Activated T-cell treated with anti-CD3 and anti-CD28 coated beads, Interleukin-2, amount 50 U/mL, for 24 hours (primary cell): ENCODE data around the gene FPR3.

Source experiments
- DNase-seq: peaks from one replicate; pipeline ENCODE4 v3.0.0-alpha.2; 2020
- H3K27ac Mint-ChIP-seq: 2 replicates; pipeline ENCODE4 v1.8.0; 2020; ENCODE audit warnings: mild to moderate bottlenecking, mixed read lengths
- H3K27me3 Mint-ChIP-seq: 2 replicates; pipeline ENCODE4 v1.8.0; 2020; ENCODE audit warnings: mixed read lengths
- H3K36me3 Mint-ChIP-seq: 2 replicates; pipeline ENCODE4 v1.8.0; 2020; ENCODE audit warnings: low read depth, mixed read lengths
- H3K4me1 Mint-ChIP-seq: 2 replicates; pipeline ENCODE4 v1.8.0; 2020; ENCODE audit warnings: low read depth, mixed read lengths
- H3K4me3 Mint-ChIP-seq: 2 replicates; pipeline ENCODE4 v1.8.0; 2020; ENCODE audit warnings: mild to moderate bottlenecking, moderate library complexity, mixed read lengths
- H3K9me3 Mint-ChIP-seq: 2 replicates; pipeline ENCODE4 v1.8.0; 2020; ENCODE audit warnings: mixed read lengths

The FPR3 gene

DNA sequence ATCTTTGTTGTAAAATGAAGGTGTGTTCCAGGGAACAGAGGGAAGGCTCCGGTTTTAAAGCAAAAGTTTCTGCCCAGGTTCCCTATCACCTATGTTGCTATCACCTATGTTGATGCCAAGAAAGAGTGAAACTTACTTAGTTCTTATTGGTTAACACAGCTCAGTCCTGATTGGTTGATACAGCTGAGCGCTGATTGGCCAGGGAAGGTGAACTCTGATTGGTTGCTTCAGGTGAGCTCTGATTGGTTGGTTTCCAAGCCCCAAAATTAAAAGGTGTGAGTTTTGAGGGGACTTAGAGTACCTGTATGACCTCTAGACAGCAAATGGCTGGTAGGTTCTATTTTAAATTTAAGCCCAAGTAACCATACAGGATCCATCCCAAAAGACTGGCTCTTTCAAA is 42.2 kb downstream of the FPR3 start:
- Mint-ChIP-seq H3K36me3 (peaks cover 19% of the 10 kb centered on the region), H3K4me1 (no peaks in the 10 kb centered on the region), H3K27ac (no peak overlapping the region), H3K27me3 (no peaks in the 10 kb centered on the region), H3K9me3 (peaks cover 47% of the 10 kb centered on the region), H3K4me3 (no peak overlapping the region)
- no peak for DNase-seq

GRCh38 chr19:51861870-51862622 is 67.1 kb downstream of the FPR3 start:
- Mint-ChIP-seq H3K36me3 (peaks cover 79% of the 10 kb centered on the region), H3K27me3 (no peaks in the 10 kb centered on the region), H3K4me1 (no peaks in the 10 kb centered on the region), H3K9me3 (peaks cover 74% of the 10 kb centered on the region), H3K27ac (no peak overlapping the region), H3K4me3 (no peak overlapping the region)
- no peak for DNase-seq

DNA sequence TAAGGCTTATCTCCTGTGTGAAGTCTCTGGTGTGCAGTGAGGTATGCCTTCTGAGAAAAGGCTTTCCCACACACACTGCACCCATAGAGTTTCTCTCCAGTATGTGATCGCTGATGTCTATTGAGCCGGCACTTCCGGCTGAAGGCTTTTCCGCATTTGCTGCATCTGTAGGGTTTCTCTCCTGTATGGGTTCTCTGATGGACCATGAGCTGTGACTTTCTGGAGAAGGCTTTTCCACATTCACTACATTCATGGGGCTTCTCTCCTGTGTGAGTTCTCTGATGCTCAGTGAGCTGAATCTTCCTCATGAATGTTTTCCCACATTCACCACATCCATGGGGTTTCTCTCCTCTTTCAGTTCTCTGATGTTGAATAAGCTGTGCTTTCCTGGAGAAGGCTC is 78.1 kb downstream of the FPR3 start:
- H3K27me3 Mint-ChIP-seq = no peaks in the 10 kb centered on the region
- H3K36me3 Mint-ChIP-seq = peaks cover 99% of the 10 kb centered on the region
- H3K27ac Mint-ChIP-seq = no peak overlapping the region
- peaks cover 90% of the 10 kb centered on the region for H3K9me3 Mint-ChIP-seq
- no peak for DNase-seq
- H3K4me3 Mint-ChIP-seq = no peak overlapping the region
- H3K4me1 Mint-ChIP-seq = no peaks in the 10 kb centered on the region
